Activated naive CD4-positive, alpha-beta T cell treated with Interleukin-2 at 50 U/mL for 16 hours (primary cell): ENCODE results near the gene MKRN2OS.

ENCODE experiments used
- DNase-seq: peaks from one replicate; pipeline ENCODE4 v3.0.0-alpha.2; 2020

Gene MKRN2OS

DNA sequence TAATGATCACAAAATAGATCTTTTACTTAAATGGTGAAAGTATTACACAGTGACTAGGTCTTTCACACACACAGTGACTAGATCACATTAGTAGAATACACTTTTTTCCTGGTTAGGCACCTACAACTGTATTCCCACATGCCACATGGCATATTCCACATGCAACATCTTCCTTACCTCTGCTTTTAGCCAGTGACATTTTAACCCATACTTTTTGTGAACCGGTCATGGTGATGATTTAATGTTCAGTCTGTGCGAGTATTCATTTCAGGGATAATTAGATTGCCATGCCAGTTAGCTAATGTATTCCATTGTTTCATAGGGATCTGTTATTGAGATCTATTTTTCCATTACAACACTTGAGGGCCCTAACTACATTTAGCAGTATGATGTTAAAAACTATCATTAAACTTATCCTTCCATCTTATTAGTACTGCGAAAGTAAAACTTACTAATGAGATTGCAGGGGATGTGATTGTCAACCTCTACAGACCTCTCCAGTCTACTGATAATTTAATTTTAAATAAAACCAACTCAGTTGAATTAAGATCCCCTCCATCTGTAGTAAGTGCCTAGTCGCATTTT, 32.7 kb downstream of the MKRN2OS start:
- no peak for DNase-seq

DNA sequence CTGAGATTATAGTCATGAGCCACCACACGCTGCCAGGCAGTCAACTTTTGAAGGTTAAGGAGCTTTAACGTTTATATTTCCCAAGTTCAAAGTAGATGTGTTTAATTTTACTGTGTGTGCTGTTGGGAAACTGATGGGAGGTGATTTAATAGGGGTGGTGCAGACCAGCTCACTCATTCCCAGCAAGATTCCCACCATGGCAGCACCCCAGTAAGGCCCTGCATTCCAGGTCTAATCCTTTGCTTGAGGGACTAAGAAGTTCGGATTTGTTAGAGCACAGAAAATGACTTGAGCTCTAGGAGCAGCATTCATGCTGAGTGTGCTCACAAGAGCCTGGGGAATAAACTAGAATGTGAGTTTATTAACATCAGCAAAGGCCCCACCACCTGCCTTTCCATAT, 35.8 kb downstream of the MKRN2OS start:
- no peak for DNase-seq

DNA sequence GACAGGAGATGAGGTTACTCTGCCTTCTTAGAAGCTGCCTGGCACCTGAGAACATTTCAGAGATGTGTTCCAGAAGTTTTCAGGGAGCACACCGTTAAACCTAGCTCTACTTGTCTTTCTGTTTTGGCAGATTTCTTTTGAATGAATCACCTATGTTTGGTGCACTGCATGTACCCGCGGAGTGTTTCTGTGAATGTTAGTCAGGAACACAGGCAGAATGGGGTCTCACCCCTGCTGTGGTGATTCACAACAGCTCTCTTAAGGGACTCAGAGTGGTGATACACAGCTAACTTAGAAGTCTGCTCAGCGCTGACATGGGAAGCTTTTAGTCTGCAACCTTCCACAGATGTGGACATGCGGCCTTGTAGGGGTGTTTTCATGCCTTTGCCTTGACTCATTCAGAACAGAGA, 37.0 kb downstream of the MKRN2OS start:
- no peak for DNase-seq

DNA sequence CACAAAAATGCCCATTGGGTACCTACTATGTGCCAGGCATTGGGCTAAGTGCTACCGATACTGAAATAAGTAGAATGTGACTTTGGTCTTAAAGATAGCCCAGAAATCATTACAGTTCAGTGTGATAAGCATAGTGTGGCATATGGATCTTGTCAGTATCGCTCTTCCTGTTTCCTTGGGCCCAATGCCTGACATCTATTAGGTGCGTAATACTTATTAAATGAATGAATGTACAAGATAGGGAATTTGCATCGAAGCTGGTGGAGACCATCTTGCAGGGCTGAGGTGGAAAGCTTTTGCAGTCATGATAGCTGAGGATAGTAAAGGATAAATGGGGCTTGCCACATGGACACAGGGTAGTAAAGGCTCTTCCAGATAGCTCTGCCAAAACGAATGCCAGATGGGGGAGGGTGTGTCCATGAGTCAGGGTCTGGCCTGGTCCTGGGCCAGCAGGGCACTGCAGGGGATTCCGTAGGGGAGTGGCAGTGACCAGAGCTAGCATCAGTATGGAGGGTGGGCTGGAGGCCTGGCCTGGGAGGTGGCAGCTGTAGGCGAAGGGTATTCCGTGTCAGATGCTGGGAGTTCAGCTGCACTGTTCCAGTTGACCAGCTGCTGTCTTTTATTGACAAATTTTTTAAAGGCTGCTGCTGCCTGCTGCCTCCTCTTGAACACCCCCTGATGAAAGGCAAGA, 37.6 kb downstream of the MKRN2OS start:
- no peak for DNase-seq

DNA sequence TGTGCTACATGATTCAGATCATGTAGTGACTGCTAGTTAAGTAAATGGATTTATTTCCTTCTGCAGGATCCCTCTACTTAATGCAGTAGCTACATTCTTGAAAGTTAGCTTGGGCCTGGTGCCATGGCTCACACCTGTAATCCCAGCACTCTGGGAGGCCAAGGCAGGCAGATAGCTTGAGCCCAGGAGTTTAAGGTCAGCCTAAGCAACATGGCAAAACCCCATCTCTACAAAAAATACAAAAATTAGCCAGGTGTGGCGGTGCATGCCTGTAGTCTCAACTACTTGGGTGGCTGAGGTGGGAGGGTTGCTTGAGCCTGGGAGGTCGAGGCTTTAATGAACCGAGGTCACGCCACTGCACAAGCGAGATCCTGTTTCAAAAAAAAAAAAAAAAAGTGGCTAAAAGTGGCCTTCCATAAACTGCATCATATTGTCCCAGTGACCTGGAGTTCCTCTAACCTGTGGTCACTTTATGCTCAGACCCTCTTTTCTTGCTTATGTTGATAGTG, 39.0 kb downstream of the MKRN2OS start:
- DNase-seq = no peak

DNA sequence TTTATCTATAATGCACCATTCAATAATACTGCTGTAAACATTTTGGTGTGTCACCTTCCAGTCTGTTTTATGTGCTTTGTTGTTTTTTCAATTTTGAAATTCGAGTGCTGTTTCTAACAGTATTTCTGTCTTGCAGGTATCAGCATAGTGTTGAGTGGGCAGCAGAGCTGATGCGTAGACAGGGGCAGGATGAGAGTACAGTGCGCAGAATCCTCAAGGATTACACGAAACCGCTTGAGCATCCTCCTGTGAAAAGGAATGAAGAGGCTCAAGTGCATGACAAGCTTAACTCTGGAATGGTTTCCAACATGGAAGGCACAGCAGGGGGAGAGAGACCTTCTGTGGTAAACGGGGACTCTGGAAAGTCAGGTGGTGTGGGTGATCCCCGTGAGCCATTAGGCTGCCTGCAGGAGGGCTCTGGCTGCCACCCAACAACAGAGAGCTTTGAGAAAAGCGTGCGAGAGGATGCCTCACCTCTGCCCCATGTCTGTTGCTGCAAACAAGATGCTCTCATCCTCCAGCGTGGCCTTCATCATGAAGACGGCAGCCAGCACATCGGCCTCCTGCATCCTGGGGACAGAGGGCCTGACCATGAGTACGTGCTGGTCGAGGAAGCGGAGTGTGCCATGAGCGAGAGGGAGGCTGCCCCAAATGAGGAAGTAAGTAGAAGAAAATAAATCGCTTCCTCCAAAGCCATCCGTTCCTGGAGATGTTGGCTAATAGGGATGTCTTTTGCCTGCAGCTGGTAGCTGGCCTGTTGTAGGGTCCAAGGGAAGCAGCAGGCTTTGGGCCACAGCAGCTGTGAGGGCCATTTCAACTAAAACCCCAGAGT, 42.0 kb downstream of the MKRN2OS start:
- DNase-seq = no peak

DNA sequence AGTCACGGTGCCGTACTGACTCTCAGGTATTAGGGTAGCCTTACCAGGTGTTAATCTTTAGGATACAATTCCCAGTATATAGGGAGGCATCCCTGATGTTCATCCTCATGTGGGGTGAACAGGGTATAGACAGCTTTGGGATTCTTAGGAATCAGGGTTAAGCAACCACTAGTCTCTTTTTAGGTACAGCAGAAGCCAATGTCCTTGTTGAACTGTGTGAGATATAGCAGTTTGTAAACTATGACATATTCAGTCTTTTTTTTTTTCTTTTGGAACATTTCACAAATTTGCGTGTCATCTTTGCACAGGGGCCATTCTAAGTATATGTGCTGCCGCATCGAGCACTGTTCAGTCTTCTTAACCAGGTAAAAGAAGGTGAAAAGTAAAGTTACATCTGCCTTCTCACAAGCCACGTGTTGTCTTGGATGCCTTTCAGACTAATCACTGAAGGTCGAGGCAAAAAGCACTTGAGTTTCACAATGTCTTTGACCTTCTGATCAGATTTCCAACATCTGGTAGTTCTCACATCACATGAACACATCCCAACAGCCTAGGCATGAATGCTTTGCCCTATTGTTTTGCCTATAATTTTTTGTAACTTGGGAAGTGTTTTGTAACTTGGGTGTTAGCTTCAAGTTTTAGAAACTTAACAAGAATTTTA, 43.8 kb downstream of the MKRN2OS start:
- no peak for DNase-seq

DNA sequence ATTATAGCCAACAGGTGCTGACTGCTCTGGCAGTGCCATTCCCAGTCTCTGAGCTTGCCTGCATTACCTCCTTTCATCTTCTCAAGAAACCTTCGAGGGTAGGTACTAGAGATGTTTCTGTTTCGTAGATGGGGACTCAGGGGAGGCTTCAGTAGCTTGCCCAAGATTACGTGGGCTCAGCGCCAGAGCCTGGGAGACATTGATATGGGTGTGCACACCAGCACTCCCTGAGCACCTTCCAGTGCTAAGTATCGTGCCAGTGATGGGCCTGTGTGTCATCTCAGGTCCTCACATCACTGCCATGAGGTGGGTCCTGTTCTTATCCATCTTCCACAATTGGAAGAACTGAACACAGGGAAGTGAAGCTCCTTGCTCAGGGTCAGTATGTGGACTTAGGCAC, 45.8 kb downstream of the MKRN2OS start:
- DNase-seq = no peak

DNA sequence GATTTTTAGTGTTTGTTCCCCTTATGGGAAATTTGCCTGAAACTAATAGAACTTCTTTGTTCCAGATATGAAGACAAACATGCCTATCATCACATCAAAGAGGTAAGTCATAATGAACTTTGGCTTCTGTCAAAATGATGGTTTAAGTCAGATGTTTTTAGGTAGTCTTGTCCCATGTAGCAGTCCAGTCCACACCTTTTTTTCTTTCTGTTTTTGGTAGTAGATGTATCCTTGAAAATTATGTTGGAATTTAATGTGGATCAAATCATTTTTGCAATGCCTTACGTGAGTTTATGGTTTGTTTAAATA, 48.9 kb downstream of the MKRN2OS start:
- no peak for DNase-seq

DNA sequence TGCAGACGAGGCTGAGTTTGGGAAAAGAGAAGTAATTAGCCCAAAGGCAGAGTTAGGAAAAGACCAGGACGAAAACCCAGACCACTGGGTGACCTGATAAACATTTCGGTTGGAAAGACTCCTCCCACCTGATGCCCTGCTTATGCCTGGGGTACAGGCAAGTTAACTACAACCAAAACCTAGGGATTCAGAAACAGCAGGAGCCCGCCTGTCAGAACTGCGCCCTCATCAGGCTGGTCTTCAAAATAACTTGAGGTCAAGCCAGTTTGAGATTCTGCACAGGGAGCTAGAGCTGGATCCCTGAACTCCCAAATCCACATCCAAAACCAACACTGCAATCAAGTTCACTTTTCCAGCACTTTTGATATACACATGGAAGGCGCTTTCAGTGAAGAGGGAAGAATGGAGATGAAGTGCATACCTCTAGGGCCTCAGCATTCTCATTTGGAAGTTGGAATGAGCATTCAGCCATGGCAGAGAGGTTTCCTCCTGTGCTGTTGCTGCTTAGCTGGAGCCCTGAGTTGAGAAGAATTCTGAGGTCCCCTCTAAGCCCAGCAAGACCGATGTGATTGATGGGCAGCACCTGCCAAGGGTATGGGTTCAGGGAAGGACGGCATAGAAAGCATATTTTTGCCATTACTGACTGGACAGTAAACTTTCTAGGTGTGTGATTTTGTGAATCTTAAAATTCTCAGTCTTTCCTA, 49.4 kb downstream of the MKRN2OS start:
- no peak for DNase-seq

DNA sequence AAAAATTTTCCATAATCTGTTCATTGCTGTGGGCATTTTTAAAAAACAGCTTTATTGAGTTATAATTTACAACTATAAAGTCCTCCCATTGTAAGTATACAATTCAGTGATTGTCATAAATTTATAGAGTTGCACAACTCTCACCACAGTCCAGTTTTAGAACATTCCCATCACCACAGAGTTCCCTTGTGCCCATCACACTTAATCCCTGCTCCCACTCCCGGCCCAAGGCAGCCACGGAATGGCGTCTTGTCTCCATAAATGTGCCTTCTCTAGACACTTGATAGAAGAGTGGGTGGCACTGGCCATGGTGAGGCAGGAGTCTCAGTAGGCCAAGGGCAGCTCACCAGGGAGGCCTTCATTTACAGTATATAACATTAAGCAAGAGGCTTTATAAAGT, 54.8 kb downstream of the MKRN2OS start:
- DNase-seq = no peak

DNA sequence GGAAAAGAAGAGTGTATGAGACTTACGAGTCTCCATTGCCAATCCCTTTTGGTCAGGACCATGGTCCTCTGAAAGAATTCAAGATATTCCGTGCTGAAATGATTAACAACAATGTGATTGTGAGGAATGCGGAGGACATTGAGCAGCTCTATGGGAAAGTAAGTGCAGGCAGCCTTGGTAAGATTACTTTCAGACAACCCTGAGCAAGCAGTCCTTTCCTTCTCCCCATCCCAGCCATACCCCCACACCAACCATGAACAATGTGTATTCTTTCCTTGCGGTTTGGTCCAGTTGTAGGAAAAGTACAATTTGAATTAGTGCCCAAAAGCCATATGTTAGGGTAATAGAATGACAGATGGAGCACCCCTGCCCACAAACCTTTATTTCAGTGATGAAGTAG, 55.5 kb downstream of the MKRN2OS start:
- no peak for DNase-seq
